Esophagus squamous epithelium (tissue), 4 donors: ENCODE data around the gene CLBA1.

Source experiments
- POLR2A ChIP-seq, 4 donors: fragments of 450-650 bp; IDR thresholded peaks; one replicate each; pipeline ENCODE4 v1.6.1; 2017; ENCODE audit warnings: antibody characterized with exemption in 4 of 4, mild to moderate bottlenecking in 4 of 4, moderate library complexity in 3 of 4
- TF ChIP-seq, protein P1 (sequence below), 6 experiments: fragments of 450-650 bp in 4 of 6; fragments of 200-600 bp in 2 of 6; sonication (generic) in 2 of 6; IDR thresholded peaks; one replicate each; pipeline ENCODE4 v1.5.1; 2016 to 2019; ENCODE audit warnings: antibody characterized with exemption in 6 of 6, mild to moderate bottlenecking in 4 of 6, moderate library complexity in 4 of 6

DNA sequence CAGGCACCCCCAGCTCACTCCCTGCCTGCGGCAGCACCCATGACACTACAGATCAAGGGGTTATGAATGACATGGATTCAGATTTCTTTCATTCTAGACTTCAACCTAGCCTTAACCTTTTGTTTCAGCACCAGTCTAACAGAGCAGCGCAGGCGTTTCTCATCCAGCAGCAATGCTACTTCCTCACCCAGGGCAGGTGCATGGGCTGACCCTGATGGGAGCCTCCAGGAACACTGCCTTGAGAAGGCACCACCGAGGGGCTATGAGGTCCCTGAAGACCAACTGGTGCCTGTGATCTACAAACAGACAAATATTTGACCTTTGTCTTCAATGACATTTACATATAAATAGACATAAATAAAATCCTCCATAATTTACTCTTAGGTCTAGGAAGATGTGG, 24.5 kb downstream of the CLBA1 start:
- TF ChIP-seq, protein P1, sequence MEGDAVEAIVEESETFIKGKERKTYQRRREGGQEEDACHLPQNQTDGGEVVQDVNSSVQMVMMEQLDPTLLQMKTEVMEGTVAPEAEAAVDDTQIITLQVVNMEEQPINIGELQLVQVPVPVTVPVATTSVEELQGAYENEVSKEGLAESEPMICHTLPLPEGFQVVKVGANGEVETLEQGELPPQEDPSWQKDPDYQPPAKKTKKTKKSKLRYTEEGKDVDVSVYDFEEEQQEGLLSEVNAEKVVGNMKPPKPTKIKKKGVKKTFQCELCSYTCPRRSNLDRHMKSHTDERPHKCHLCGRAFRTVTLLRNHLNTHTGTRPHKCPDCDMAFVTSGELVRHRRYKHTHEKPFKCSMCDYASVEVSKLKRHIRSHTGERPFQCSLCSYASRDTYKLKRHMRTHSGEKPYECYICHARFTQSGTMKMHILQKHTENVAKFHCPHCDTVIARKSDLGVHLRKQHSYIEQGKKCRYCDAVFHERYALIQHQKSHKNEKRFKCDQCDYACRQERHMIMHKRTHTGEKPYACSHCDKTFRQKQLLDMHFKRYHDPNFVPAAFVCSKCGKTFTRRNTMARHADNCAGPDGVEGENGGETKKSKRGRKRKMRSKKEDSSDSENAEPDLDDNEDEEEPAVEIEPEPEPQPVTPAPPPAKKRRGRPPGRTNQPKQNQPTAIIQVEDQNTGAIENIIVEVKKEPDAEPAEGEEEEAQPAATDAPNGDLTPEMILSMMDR (IDR thresholded peaks at IDR 0.05) = no peak
- TF ChIP-seq POLR2A (IDR thresholded peaks at IDR 0.05) = no peak
